ENCODE results near the gene RHEX. TPM values are rescaled to one million over a fixed set of nuclear protein-coding genes. Genes with fewer than 3 reads are reported as not detected.
"Not testable (repeated sequence)": the region's sequence is repeated elsewhere in the genome, so short reads cannot be mapped to it uniquely, and the experiment has no call there.

RHEX gene
- total RNA-seq: 30.4 and 34.8 TPM in 2 replicates

GRCh38 chr1:206052919-206053610, at the start of gene RHEX:
RHEX (plus strand) TSS chr1:206053173; CDS start chr1:206097829, 44,656 bp downstream.
- POLR2A ChIA-PET: interaction anchor here (1.1 to 3.4 kb wide), 9 partner anchors 11 to 279 kb away, joined by 3 to 101 read pairs (median 13); partner anchors contain the start of gene RAB29
- peaks cover 66% of the 10 kb centered on the region for H3K36me3 Mint-ChIP-seq (ENCODE audit: low read depth)

GRCh38 chr1:206003854-206004800, 48.8 kb upstream of the RHEX start:
- POLR2A ChIA-PET: no interaction called here
- no peaks in the 10 kb centered on the region for H3K27me3 Mint-ChIP-seq

More at GRCh38 chr1:206052919-206053610, at the start of gene RHEX:
- H3K4me3 Mint-ChIP-seq: peak within 1 kb of the TSS; percentile 87
- ATAC-seq (ENCODE audit: low read depth); H3K27me3 Mint-ChIP-seq; H3K9me3 Mint-ChIP-seq: not testable (repeated sequence)
- H3K4me1 Mint-ChIP-seq: peaks cover 94% of the 10 kb centered on the region
- DNase-seq: peak; percentile 37
- CTCF ChIA-PET: interaction anchor here (1.0 to 3.1 kb wide), 3 partner anchors 16 to 22 kb away, joined by 4 to 24 read pairs (median 4); no protein-coding TSS in a partner anchor
- intact Hi-C loops (cut with micrococcal nuclease): loop anchor here (5.0 to 10.0 kb wide), 3 partner anchors 529 to 738 kb away; no protein-coding TSS in a partner anchor
- peak within 1 kb of the TSS; percentile 95 for H3K27ac Mint-ChIP-seq

GRCh38 chr1:206004826-206005225, 48.1 kb upstream of the RHEX start:
- no peak for ATAC-seq (ENCODE audit: low read depth)
- no peak for TF ChIP-seq CTCF (IDR thresholded peaks at IDR 0.05)
- no peak for DNase-seq
- H3K27me3 Mint-ChIP-seq: no peaks in the 10 kb centered on the region
- H3K27ac Mint-ChIP-seq: no peak overlapping the region
- H3K36me3 Mint-ChIP-seq (ENCODE audit: low read depth): no peaks in the 10 kb centered on the region
- H3K9me3 Mint-ChIP-seq: no peaks in the 10 kb centered on the region
- ChIA-PET CTCF (no interaction called here), POLR2A (no interaction called here)
- H3K4me3 Mint-ChIP-seq: no peak overlapping the region
- intact Hi-C loops (cut with micrococcal nuclease): no loop called here
- H3K4me1 Mint-ChIP-seq: no peaks in the 10 kb centered on the region

More at GRCh38 chr1:206003854-206004800, 48.8 kb upstream of the RHEX start:
- Mint-ChIP-seq H3K4me1 (no peaks in the 10 kb centered on the region), H3K9me3 (no peaks in the 10 kb centered on the region), H3K27ac (no peak overlapping the region), H3K4me3 (no peak overlapping the region), H3K36me3 (ENCODE audit: low read depth) (no peaks in the 10 kb centered on the region)
- no peak for DNase-seq
- no peak for ATAC-seq (ENCODE audit: low read depth)
- CTCF ChIA-PET: no interaction called here
- intact Hi-C loops (cut with micrococcal nuclease): no loop called here
- TF ChIP-seq CTCF (IDR thresholded peaks at IDR 0.05): no peak

- H3K27me3 Mint-ChIP-seq: no peaks in the 10 kb centered on the region
- intact Hi-C loops (cut with micrococcal nuclease): no loop called here
- ChIA-PET CTCF (no interaction called here), POLR2A (no interaction called here)
- H3K27ac Mint-ChIP-seq: no peak overlapping the region
- no peaks in the 10 kb centered on the region for H3K4me1 Mint-ChIP-seq
- no peak for DNase-seq
- H3K9me3 Mint-ChIP-seq: no peaks in the 10 kb centered on the region
- TF ChIP-seq CTCF (IDR thresholded peaks at IDR 0.05): no peak
- H3K36me3 Mint-ChIP-seq (ENCODE audit: low read depth): no peaks in the 10 kb centered on the region
- H3K4me3 Mint-ChIP-seq: no peak overlapping the region
- ATAC-seq (ENCODE audit: low read depth): no peak
Observed at GRCh38 chr1:206005234-206005633, 47.7 kb upstream of the RHEX start.

- ChIA-PET CTCF (no interaction called here), POLR2A (no interaction called here)
- Mint-ChIP-seq H3K4me3 (no peak overlapping the region), H3K27me3 (no peaks in the 10 kb centered on the region), H3K36me3 (ENCODE audit: low read depth) (no peaks in the 10 kb centered on the region), H3K9me3 (no peaks in the 10 kb centered on the region), H3K4me1 (peaks cover 1% of the 10 kb centered on the region), H3K27ac (no peak overlapping the region)
- no peak for DNase-seq
- no peak for TF ChIP-seq CTCF (IDR thresholded peaks at IDR 0.05)
- ATAC-seq (ENCODE audit: low read depth): no peak
- intact Hi-C loops (cut with micrococcal nuclease): no loop called here
Observed at GRCh38 chr1:206005778-206006180, 47.2 kb upstream of the RHEX start.
